NCI-H2029 (cell line): ENCODE results near the gene BIRC2.
A peak's percentile ranks its signal among the peaks of the same experiment; 100 is the strongest.

ENCODE experiments used
- DNase-seq: peaks from one replicate; lab custom pipeline; 2025; lab: John Stamatoyannopoulos, UW

The BIRC2 gene

GRCh38 chr11:102401905-102402304 lies 54.9 kb downstream of the BIRC2 start:
- DNase-seq, result no peak

DNA sequence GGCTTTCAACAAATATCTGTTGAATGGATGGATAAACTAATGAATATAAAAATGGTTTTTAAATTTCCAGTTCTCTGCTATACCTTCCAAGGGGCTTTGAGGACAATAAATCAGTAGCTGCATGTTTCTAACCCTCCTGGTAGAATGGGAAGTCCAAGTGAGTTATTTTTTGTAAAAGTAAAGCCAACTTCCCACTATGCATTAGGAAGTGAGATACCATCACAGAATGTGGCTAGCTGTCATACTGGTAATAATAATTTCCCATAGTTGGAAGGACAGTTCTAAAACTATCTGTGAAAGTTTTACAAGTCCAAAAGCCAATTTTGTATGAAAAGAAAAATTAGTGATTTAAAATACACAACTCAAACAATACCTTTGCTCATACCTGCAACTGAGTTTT lies 55.5 kb downstream of the BIRC2 start:
- DNase-seq, result no peak

DNA sequence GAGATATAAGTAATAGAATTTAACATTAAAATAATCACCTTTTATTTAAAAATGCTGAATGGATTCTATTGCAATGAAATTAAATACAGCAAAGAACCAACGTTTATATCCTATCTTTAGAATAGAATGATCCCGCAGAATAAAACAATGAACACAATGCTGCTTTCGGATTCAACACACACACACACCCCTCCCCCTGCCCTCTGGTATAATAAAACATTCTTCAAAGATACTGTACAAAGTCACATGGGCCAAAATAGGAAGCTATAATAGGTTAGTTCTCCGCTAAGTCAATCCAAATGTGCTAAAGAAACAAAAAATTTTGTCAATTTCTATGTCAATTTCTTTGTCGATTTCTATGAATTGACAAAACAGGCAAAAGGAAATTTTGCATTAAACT lies 58.5 kb downstream of the BIRC2 start:
- DNase-seq, result no peak

DNA sequence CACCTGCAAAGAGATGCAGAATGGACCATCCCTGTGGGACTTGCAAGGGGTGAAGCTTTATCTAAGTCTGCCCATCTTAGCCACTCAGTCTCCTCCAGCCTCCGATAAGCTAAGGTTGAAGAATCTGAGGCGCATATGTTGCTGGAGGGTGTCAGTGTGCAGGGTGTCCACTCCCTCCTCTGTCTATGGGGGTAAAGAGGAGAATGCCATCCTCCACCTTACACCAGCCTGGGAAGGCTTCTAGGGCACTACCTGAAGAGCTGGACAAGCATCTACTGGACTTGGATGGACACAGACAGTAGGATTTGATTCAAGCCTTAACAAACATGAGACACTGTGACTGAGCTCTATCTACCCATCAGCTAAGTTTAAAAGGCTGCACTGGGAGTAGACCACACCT lies 59.1 kb downstream of the BIRC2 start:
- no peak for DNase-seq

DNA sequence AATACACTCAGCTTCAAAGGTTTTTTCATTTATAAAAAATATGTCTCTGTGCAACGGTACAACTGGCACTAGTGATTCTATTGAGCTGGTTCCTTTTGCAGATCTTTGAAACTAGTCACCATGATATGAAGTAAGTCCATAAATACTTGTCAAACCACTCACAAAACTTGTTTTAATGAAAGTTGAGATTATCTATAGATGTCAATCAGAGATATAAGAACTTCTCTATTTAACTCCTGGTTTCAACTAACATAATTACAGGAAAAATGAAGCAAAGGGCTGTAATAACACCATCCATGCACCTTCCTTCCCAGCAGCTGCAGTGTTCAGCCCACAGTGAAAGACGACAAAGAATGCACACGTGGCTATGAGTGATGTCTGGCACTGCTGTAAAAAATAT lies 60.9 kb downstream of the BIRC2 start:
- no peak for DNase-seq

- DNase-seq, result no peak
Observed at GRCh38 chr11:102408339-102408738, 61.3 kb downstream of the BIRC2 start.

GRCh38 chr11:102410382-102410784 lies 63.4 kb downstream of the BIRC2 start:
- DNase-seq, result no peak

DNA sequence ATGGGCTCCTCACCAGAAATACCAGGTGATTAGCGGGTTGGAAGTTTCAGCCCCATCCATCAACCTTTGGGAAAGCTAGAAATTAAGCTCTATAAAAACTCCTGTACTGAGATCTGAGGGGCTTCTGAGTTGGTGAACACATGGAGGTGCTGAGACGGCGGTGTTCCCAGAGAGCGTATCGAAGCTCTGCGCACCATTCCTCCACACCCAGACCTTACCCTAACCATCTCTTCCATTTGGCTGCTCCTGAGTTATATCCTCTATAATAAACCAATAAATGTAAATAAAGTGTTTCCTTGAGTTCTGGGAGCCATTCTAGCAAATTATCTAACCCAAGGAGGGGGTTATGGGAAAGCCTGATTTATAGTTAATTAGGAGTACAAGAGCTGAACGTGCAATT lies 64.1 kb downstream of the BIRC2 start:
- DNase-seq, result no peak

DNA sequence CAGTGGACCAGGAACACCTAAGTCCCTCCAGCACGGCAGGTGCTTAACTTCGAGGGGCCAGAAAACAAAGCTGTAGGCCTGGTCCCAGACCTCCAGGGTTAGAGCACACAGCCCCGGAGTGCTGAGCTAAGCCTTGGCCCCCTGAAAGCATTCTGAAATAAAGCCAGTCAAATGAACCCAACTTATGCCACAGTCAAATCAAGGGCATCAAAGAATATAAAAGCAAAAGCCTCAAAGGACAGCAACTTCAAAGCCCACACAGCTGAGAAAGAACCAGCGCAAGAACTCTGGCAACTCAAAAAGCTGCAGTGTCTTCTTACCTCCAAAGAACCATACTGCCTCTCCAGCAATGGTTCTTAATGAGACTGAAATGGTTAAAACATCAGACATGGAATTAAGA lies 66.5 kb downstream of the BIRC2 start:
- no peak for DNase-seq

- DNase-seq, result peak; percentile 87
Observed at GRCh38 chr11:102414559-102414958, 67.5 kb downstream of the BIRC2 start.

GRCh38 chr11:102415304-102415916 lies 68.4 kb downstream of the BIRC2 start:
- DNase-seq, result no peak

DNA sequence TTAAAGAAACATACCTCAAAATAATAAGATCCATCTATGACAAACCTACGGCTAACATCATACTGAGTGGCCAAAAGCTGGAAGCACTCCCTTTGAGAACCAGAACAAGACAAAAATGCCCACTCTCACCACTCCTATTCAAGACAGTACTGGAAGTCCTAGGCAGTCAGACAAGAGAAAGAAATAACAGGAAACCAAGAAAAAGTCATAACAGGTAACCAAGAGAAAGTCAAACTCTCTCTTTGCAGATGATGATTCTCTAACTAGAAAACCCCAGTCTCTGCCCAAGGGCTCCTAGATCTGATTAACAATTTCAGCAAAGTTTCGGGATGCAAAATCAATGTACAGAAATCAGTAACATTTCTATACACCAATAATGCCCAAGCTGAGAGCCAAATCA lies 70.0 kb downstream of the BIRC2 start:
- DNase-seq, result no peak

- DNase-seq, result no peak
Observed at GRCh38 chr11:102419181-102419580, 72.2 kb downstream of the BIRC2 start.

DNA sequence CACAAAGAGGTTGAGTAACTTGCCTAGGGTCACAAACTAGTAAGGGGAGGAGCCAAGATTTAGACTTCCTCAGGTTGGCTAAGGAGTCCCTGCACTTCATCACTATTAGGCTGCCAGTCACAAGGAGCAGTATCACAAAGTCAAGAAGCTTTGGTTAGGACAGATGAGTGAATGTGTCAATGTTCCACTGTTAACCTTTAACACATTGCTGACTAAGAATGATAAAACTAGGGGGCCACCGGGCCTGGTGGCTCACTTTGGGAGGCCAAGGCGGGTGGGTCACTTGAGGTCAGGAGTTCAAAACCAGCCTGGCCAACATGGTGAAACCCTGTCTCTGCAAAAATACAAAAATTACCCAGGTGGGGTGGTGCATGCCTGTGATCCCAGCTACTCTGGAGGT lies 73.5 kb downstream of the BIRC2 start:
- DNase-seq, result no peak

DNA sequence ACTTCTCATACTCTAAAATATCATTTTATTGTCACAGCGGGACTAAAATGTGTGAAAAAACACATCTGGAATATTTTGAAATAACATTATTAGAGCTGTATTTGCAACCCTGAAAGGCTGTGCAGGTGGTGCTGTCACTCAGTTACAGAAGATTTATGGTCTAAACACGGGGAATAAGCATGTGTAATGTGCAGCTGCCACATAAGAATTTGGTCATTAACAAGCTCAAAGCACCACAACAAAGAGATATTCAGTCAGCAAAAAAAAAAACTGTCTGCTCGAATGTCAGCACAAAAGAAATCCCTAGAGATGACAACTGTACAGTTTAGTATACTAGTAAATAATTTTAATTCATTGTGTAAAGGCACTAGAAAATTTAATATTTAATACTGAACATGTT lies 74.2 kb downstream of the BIRC2 start:
- DNase-seq, result peak; percentile 25

GRCh38 chr11:102422817-102423712 lies 76.1 kb downstream of the BIRC2 start:
- no peak for DNase-seq

DNA sequence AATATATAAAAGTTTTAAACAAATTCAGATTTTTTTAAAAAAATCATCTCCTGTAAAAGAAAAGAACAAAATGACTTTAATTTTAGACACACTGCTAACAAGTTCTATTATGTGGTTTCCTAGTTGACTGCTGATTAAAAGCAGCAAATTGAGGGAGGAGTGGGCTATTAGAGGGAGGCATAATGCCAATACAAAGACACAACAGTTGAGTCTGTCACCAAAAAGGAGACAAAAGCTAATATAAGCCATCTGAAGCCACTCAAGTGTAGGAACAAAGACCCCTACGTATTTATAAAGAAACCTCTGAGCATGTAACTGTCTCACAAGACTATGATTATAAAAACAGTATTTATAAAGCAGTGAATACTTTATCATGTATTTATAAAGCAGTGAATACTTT lies 76.9 kb downstream of the BIRC2 start:
- DNase-seq, result no peak

- no peak for DNase-seq
Observed at GRCh38 chr11:102426000-102426399, 79.0 kb downstream of the BIRC2 start.

DNA sequence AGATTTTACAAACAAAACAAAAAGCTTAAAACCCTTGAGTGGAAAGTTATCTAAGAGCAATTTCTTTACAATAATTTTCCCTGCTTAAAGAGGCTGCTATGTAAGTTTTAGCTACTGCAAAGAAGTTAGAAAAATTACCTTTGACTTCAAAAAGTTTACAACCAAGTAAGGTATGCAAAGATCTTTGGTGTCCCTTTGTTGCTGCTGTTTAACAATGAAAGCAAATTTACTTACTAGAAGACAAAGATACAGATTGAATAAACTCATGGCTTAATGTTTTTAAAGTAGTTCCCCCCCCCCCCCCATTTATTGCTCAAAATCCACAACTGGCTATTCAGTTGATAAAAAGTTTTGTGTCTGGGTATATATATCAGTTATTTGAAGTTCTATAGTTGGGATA lies 79.6 kb downstream of the BIRC2 start:
- DNase-seq, result no peak

GRCh38 chr11:102427068-102427467 lies 80.1 kb downstream of the BIRC2 start:
- DNase-seq, result no peak
